ENCODE measurements around the gene YPEL4.

GRCh38 chr11:57698843-57699365 lies 49.2 kb upstream of the YPEL4 start:
- no peak for TF ChIP-seq CTCF (IDR thresholded peaks at IDR 0.05)
- TF ChIP-seq ZFX (IDR thresholded peaks at IDR 0.05; ENCODE audit: borderline replicate concordance), result no peak

All from 22Rv1 (cell line).